GM12878 (cell line): ENCODE data around the gene ACOX1. TPM values are rescaled to one million over a fixed set of nuclear protein-coding genes. Genes with fewer than 3 reads are reported as not detected.

ENCODE experiments used
- ATAC-seq: fragments of 200-7000 bp; cut with Tn5 transposase; 3 replicates; pipeline ENCODE4 v1.9.1; 2020; ENCODE audit warnings: mild to moderate bottlenecking, moderate library complexity
- BruUV-seq: library from RNA; stranded (reverse); fragments of 400-500 nt; replicated peaks from 2 replicates; lab custom pipeline; 2021; lab: Mats Ljungman, UMichigan
- CTCF ChIA-PET: fragments of 300-600 bp; sonication (Branson Sonifier 250); formaldehyde crosslinking; extraction: SDS; loops from one replicate; lab custom pipeline; 2021; ENCODE audit warnings: inconsistent platforms; lab: Yijun Ruan, JAX
- POLR2A ChIA-PET: fragments of 350-600 bp; formaldehyde crosslinking; extraction: SDS; loops from one replicate; lab custom pipeline; 2021; ENCODE audit warnings: inconsistent platforms; lab: Charles Lee
- RAD21 ChIA-PET: fragments of 300-600 bp; sonication (Branson Sonifier 250); formaldehyde crosslinking; loops from one replicate; lab custom pipeline; 2023; ENCODE audit warnings: antibody characterized with exemption; ENCODE audit not compliant: unreplicated experiment; lab: Charles Lee
- SMC1A ChIA-PET: fragments of 300-600 bp; sonication (Branson Sonifier 250); formaldehyde crosslinking; loops from one replicate; lab custom pipeline; 2023; ENCODE audit not compliant: unreplicated experiment, uncharacterized antibody; lab: Charles Lee
- DNase-seq: peaks from one replicate; pipeline ENCODE4 v3.0.0-alpha.2; 2011; ENCODE audit warnings: low read depth, low spot score
- FAIRE-seq: peaks from 3 replicates; lab custom pipeline; 2011; peaks lifted over from hg19 to GRCh38; lab: Jason Lieb, UNC
- H2AFZ ChIP-seq: 2 replicates; pipeline ENCODE4 v1.6.0; 2011; ENCODE audit warnings: low read depth, low read length, control low read depth; ENCODE audit not compliant: control insufficient read depth
- H3K27ac ChIP-seq: 2 replicates; pipeline ENCODE4 v1.5.1; 2011; ENCODE audit warnings: control low read depth; ENCODE audit not compliant: control insufficient read depth, insufficient read depth
- H3K27me3 ChIP-seq, 2 experiments: replicated peaks in 1 of 2; 2 replicates each; pipeline versions ENCODE4 v1.6.0 to v1.6.1; 2011; ENCODE audit warnings: low read length in 1 of 2; ENCODE audit not compliant: control insufficient read depth in 2 of 2, insufficient read depth in 2 of 2
- H3K36me3 ChIP-seq, 2 experiments: 2 replicates each; pipeline ENCODE4 v1.5.1; 2011; ENCODE audit warnings: low read length in 1 of 2; ENCODE audit not compliant: control insufficient read depth in 2 of 2, insufficient read depth in 2 of 2
- H3K4me1 ChIP-seq: 2 replicates; pipeline ENCODE4 v1.6.1; 2011; ENCODE audit warnings: mild to moderate bottlenecking, low read length, moderate library complexity, mixed read lengths; ENCODE audit not compliant: control insufficient read depth, insufficient read depth
- H3K4me2 ChIP-seq: 2 replicates; pipeline ENCODE4 v1.6.0; 2011; ENCODE audit warnings: control low read depth; ENCODE audit not compliant: control insufficient read depth, insufficient read depth
- H3K4me3 ChIP-seq: fragments of 200-600 bp; sonication (generic); 2 replicates; pipeline ENCODE4 v1.5.1; 2016
- H3K79me2 ChIP-seq: 2 replicates; pipeline ENCODE4 v1.6.0; 2011; ENCODE audit warnings: low read length; ENCODE audit not compliant: control insufficient read depth, insufficient read depth
- H3K9ac ChIP-seq: 2 replicates; pipeline ENCODE4 v1.8.0; 2011; ENCODE audit warnings: low read length, control low read depth, mixed read lengths; ENCODE audit not compliant: control insufficient read depth, insufficient read depth
- H3K9me3 ChIP-seq: replicated peaks from 3 replicates; pipeline ENCODE4 v1.5.1; 2011; ENCODE audit warnings: mild to moderate bottlenecking, low read length; ENCODE audit not compliant: control insufficient read depth, insufficient read depth
- H4K20me1 ChIP-seq: 2 replicates; pipeline ENCODE4 v1.6.0; 2011; ENCODE audit not compliant: control insufficient read depth, insufficient read depth
- CREB1 ChIP-seq: IDR thresholded peaks from 2 replicates; pipeline ENCODE4 v1.6.1; 2012; ENCODE audit warnings: low read depth, mild to moderate bottlenecking, inconsistent platforms
- JUNB ChIP-seq: IDR thresholded peaks from 2 replicates; pipeline ENCODE4 v1.6.1; 2016; ENCODE audit warnings: antibody characterized with exemption, mild to moderate bottlenecking
- JUND ChIP-seq: IDR thresholded peaks from 2 replicates; pipeline ENCODE4 v1.6.1; 2012; ENCODE audit warnings: low read depth, mild to moderate bottlenecking, low read length, improper control_type of control experiment, moderate library complexity
- MTA2 ChIP-seq: fragments of 450-650 bp; IDR thresholded peaks from 2 replicates; pipeline ENCODE4 v1.6.1; 2016; ENCODE audit warnings: low read depth, mild to moderate bottlenecking, moderate library complexity
- PAX5 ChIP-seq: IDR thresholded peaks from 2 replicates; pipeline ENCODE4 v1.6.1; 2011; ENCODE audit warnings: low read depth, low read length, borderline replicate concordance
- SP1 ChIP-seq: IDR thresholded peaks from one replicate; pipeline ENCODE4 v1.6.1; 2011; ENCODE audit warnings: low read depth, low read length
- SRF ChIP-seq, 2 experiments: IDR thresholded peaks; 2 replicates each; pipeline ENCODE4 v1.6.1; 2011; ENCODE audit warnings: low read depth in 2 of 2, low read length in 2 of 2, mild to moderate bottlenecking in 1 of 2, moderate library complexity in 1 of 2
- TCF12 ChIP-seq: IDR thresholded peaks from 2 replicates; pipeline ENCODE4 v1.6.1; 2011; ENCODE audit warnings: low read depth, mild to moderate bottlenecking, low read length
- YBX1 ChIP-seq: fragments of 450-650 bp; IDR thresholded peaks from 2 replicates; pipeline ENCODE4 v1.6.1; 2016; ENCODE audit warnings: antibody characterized with exemption
- YY1 ChIP-seq: IDR thresholded peaks from 2 replicates; pipeline ENCODE4 v1.6.1; 2011; ENCODE audit warnings: low read depth, mild to moderate bottlenecking, low read length
- ZBTB11 ChIP-seq: fragments of 450-650 bp; formaldehyde crosslinking; IDR thresholded peaks from 2 replicates; pipeline ENCODE4 v1.5.0; 2022; ENCODE audit warnings: mild to moderate bottlenecking, missing genetic modification characterization
- WGBS: methylation state at CpG from one replicate; pipeline ENCODE4 v1.1.6; 2016; ENCODE audit warnings: low lambda C conversion rate; ENCODE audit not compliant: insufficient replicate concordance, insufficient coverage; ENCODE audit errors: missing lambda C conversion rate; 5-methylcytosine and 5-hydroxymethylcytosine counted together
- in situ Hi-C: fragments of 300-500 bp; cut with MboI; formaldehyde crosslinking; loops from 9 replicates; pipeline ENCODE4 v1.14.3; 2018; ENCODE audit warnings: mixed read lengths
- intact Hi-C: fragments of 100-400 bp; cut with micrococcal nuclease; formaldehyde crosslinking; loops from one replicate; pipeline ENCODE4 v1.14.2; 2022; ENCODE audit not compliant: unreplicated experiment
- polyA plus RNA-seq, 11 experiments: library from polyadenylated mRNA; depleted of rRNA in 4 of 11; unstranded in 6 of 11; stranded (reverse) in 5 of 11; fragments of >200 nt; fragmentation: Nextera tagmentation in 4 of 11; fragmentation: Illumina TruSeq in 1 of 11; extraction: Ambion mirVana in 4 of 11; extraction: Trizol in 1 of 11; gene quantifications; 1 replicate in 1 of 11; 2 replicates in 10 of 11; pipeline versions ENCODE4 v1.2.1 to v1.2.3, GENCODE V29; 2011 to 2016; ENCODE audit warnings: inconsistent platforms in 2 of 11, missing spikeins in 2 of 11, low read depth in 1 of 11
- total RNA-seq, 4 experiments: library from RNA; depleted of rRNA in 3 of 4; stranded (reverse); fragments of >200 nt in 3 of 4; fragmentation: Illumina TruSeq in 1 of 4; extraction: Trizol in 1 of 4; gene quantifications; 2 replicates each; pipeline versions ENCODE4 v1.2.1 to v1.2.3, GENCODE V29; 2013 to 2021
- TF ChIP-seq, protein P1 (sequence below): fragments of 450-650 bp; IDR thresholded peaks from 2 replicates; pipeline ENCODE4 v1.6.1; 2017; ENCODE audit warnings: low read depth, mild to moderate bottlenecking, moderate library complexity
- TF ChIP-seq, protein P2 (sequence below): fragments of 450-650 bp; IDR thresholded peaks from 2 replicates; pipeline ENCODE4 v1.6.1; 2016; ENCODE audit warnings: mild to moderate bottlenecking, moderate library complexity, borderline replicate concordance

Gene ACOX1
- total and polyA plus RNA-seq, 10 of the 15 experiments (the other 5 are each of a cell fraction or from before 2014, with no cell fraction given): 6.5 to 26.2 (median 21.6) TPM

GRCh38 chr17:76008630-76009425 lies 29.9 kb upstream of the ACOX1 start:
- no peak overlapping the region for H2AFZ ChIP-seq
- H3K36me3 ChIP-seq: no peaks in the 10 kb centered on the region
- TF ChIP-seq, protein P1, sequence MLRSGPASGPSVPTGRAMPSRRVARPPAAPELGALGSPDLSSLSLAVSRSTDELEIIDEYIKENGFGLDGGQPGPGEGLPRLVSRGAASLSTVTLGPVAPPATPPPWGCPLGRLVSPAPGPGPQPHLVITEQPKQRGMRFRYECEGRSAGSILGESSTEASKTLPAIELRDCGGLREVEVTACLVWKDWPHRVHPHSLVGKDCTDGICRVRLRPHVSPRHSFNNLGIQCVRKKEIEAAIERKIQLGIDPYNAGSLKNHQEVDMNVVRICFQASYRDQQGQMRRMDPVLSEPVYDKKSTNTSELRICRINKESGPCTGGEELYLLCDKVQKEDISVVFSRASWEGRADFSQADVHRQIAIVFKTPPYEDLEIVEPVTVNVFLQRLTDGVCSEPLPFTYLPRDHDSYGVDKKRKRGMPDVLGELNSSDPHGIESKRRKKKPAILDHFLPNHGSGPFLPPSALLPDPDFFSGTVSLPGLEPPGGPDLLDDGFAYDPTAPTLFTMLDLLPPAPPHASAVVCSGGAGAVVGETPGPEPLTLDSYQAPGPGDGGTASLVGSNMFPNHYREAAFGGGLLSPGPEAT: no peak
- TF ChIP-seq CREB1 (no peak), SP1 (no peak), YBX1 (no peak), SRF (IDR thresholded peaks at IDR 0.05; ENCODE audit: low read depth in 2 of 2, low read length in 2 of 2) (no peak), JUNB (no peak), ZBTB11 (CRISPR knock-in tag) (no peak), TCF12 (no peak), MTA2 (no peak), YY1 (no peak), JUND (no peak), PAX5 (no peak)
- TF ChIP-seq, protein P2, sequence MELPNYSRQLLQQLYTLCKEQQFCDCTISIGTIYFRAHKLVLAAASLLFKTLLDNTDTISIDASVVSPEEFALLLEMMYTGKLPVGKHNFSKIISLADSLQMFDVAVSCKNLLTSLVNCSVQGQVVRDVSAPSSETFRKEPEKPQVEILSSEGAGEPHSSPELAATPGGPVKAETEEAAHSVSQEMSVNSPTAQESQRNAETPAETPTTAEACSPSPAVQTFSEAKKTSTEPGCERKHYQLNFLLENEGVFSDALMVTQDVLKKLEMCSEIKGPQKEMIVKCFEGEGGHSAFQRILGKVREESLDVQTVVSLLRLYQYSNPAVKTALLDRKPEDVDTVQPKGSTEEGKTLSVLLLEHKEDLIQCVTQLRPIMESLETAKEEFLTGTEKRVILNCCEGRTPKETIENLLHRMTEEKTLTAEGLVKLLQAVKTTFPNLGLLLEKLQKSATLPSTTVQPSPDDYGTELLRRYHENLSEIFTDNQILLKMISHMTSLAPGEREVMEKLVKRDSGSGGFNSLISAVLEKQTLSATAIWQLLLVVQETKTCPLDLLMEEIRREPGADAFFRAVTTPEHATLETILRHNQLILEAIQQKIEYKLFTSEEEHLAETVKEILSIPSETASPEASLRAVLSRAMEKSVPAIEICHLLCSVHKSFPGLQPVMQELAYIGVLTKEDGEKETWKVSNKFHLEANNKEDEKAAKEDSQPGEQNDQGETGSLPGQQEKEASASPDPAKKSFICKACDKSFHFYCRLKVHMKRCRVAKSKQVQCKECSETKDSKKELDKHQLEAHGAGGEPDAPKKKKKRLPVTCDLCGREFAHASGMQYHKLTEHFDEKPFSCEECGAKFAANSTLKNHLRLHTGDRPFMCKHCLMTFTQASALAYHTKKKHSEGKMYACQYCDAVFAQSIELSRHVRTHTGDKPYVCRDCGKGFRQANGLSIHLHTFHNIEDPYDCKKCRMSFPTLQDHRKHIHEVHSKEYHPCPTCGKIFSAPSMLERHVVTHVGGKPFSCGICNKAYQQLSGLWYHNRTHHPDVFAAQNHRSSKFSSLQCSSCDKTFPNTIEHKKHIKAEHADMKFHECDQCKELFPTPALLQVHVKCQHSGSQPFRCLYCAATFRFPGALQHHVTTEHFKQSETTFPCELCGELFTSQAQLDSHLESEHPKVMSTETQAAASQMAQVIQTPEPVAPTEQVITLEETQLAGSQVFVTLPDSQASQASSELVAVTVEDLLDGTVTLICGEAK: no peak
- intact Hi-C loops: no loop called here
- 68% methylated on average over 45 of the region's 56 CpGs for WGBS
- BruUV-seq: no TSS peak
- POLR2A ChIA-PET: interaction anchor here (0.5 kb wide), 1 partner anchor 306 kb away, joined by 6 read pairs; no protein-coding TSS in a partner anchor
- no peak overlapping the region for H3K4me3 ChIP-seq
- H3K4me2 ChIP-seq: no peak overlapping the region
- DNase-seq (no peak), FAIRE-seq (no peak), ATAC-seq (no peak)
- no peaks in the 10 kb centered on the region for H4K20me1 ChIP-seq
- H3K79me2 ChIP-seq: no peaks in the 10 kb centered on the region
- in situ Hi-C loops: loop anchor here (5.0 kb wide), 1 partner anchor 102 kb away; no protein-coding TSS in a partner anchor
- no peaks in the 10 kb centered on the region for H3K4me1 ChIP-seq
- RAD21 ChIA-PET: interaction anchor here (0.8 to 2.2 kb wide), 4 partner anchors 11 to 271 kb away, joined by 3 to 6 read pairs (median 4); no protein-coding TSS in a partner anchor
- SMC1A ChIA-PET: interaction anchor here (10.8 kb wide), 1 partner anchor 103 kb away, joined by 61 read pairs; the partner anchor contains the start of gene MRPL38
- no peak overlapping the region for H3K27ac ChIP-seq
- no peaks in the 10 kb centered on the region for H3K9me3 ChIP-seq
- CTCF ChIA-PET: interaction anchor here (1.2 to 12.8 kb wide), 6 partner anchors 10 to 133 kb away, joined by 3 to 128 read pairs (median 4); partner anchors contain the start of gene MRPL38
- H3K27me3 ChIP-seq: no peaks in the 10 kb centered on the region
- H3K9ac ChIP-seq: no peak overlapping the region
